ENCODE results near the gene FABP1. TPM values are rescaled to one million over a fixed set of nuclear protein-coding genes. Genes with fewer than 3 reads are reported as not detected.

The FABP1 gene
- not detected for total RNA-seq

DNA sequence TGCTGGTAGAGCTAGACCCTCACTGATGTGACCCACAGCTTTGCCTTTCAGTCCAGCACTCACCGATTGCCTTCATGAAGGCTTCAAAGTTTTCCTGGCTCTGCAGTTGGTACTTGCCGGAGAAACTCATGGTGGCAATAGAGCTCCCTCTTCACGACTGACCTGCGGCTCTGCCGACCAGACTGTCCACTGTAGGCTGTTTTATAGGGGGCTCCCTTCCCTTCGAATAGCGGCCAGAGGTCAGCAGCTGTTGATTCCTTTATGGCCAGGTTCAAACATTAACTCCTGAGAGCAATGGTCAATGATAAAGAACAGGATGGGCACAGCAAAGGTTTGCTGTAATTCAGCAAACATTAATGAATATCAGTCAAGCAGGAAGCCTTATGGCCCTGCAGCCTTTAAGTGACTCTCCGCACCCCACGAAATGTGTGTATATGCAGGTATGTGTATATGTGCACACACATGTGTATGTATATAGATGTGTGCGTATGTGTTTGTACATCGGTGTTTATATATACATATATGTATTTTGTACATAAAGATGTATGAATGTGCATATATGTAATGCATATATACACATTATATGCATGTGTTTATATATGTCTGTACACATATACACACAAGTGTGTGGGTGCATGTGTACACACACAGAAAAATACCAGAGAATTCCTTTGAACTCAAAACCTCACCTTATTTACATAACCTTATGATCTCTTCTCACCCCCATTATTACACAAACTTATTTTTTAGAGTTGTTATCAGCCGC, at the start of gene FABP1:
TSS of gene FABP1 (minus strand) at position 175 of the 766 bp plus-strand sequence. CDS start at position 130, 45 bp downstream.
- Mint-ChIP-seq H3K36me3 (no peaks in the 10 kb centered on the region), H3K4me1 (ENCODE audit: low read depth in 2 of 2) (no peaks in the 10 kb centered on the region), H3K9me3 (no peaks in the 10 kb centered on the region), H3K27me3 (peaks cover 9 to 19% of the 10 kb centered on the region in 2 donors), H3K4me3 (no peak within 1 kb of the TSS), H3K27ac (no peak within 1 kb of the TSS)
- ATAC-seq (no peak), DNase-seq (ENCODE audit: low spot score) (no peak)

DNA sequence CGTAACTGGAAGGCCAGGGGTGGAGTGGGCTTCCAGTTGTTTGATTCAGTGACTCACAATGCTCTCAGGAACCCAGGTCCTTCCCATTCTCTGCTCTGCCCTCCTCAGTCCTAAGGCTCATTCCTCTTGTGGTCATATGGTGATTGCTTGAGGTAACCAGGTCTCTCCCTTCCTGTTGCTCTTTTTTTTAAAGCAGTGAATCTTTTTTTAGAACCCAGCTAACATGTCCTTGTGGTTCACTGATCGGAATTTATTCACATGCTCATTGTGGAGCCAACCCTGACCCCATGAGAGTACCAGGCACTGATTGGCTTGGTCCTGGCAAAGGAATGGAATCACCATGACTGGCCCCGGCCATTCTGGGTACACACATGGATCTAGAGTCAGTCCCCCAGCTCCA, 49.7 kb upstream of the FABP1 start:
- H3K27ac Mint-ChIP-seq = no peak overlapping the region
- H3K4me1 Mint-ChIP-seq (ENCODE audit: low read depth in 2 of 2) = peaks cover 8 to 9% of the 10 kb centered on the region in 2 donors
- no peak for ATAC-seq
- H3K9me3 Mint-ChIP-seq = peaks cover 4% of the 10 kb centered on the region
- H3K36me3 Mint-ChIP-seq = peaks cover 5% of the 10 kb centered on the region
- DNase-seq (ENCODE audit: low spot score) = no peak
- no peak overlapping the region for H3K4me3 Mint-ChIP-seq
- no peaks in the 10 kb centered on the region for H3K27me3 Mint-ChIP-seq

DNA sequence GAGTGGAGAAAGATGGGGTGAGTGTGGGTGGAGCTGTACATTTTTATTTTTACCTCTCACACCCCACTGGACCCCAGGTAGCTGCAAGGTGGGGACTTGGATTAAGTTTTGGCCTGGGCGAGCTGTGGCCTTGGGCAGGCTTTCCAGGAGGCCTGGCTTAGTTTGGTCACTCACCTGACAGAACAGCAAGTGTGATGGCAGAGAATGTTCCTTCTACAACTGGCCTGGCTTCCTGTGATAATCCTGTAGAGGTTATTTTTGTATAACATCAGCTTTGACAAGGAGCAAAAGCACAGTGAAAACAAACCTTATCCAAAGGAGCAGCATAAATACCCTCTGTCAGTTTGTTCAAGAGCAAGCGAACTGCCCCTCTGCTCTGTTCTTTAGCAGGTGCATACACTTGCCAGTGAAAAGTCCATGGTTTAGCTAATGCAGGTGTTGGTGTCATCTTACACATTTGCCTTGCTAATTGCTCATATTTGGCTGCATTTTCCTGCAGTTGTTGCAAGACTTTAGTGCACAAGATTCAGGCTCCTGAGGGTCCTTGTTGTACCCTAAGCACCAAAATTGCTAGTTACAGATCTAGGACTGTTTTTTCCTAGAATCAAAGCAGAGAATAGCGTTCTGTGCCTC, 48.6 kb upstream of the FABP1 start:
- H3K4me3 Mint-ChIP-seq = no peak overlapping the region
- H3K36me3 Mint-ChIP-seq = peaks cover 3% of the 10 kb centered on the region
- peaks cover 5% of the 10 kb centered on the region in 2 donors for H3K4me1 Mint-ChIP-seq (ENCODE audit: low read depth in 2 of 2)
- peaks cover 0 to 1% of the 10 kb centered on the region in 2 donors for H3K27me3 Mint-ChIP-seq
- peaks cover 2% of the 10 kb centered on the region for H3K9me3 Mint-ChIP-seq
- no peak for ATAC-seq
- H3K27ac Mint-ChIP-seq = no peak overlapping the region
- DNase-seq (ENCODE audit: low spot score) = no peak

DNA sequence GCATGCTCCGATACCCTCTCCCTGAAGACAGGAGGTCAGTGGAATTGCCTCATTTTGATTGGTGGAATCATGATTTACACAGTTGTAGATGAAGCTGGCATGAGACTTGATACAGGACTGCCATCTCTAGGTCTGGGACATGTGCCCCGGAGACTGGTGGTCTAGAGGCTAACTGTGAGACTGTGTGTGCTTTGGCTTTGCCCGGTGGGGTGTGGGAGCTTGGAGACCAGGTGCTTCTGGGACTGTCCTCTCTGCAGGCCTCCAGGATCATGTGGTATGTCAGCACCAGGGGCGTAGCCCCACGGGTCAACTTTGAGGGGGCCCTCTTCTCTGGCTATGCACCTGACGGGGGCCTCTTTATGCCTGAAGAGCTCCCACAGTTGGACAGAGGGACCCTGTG, 45.0 kb upstream of the FABP1 start:
- Mint-ChIP-seq H3K9me3 (no peaks in the 10 kb centered on the region), H3K27me3 (peaks cover 0 to 5% of the 10 kb centered on the region in 2 donors)

DNA sequence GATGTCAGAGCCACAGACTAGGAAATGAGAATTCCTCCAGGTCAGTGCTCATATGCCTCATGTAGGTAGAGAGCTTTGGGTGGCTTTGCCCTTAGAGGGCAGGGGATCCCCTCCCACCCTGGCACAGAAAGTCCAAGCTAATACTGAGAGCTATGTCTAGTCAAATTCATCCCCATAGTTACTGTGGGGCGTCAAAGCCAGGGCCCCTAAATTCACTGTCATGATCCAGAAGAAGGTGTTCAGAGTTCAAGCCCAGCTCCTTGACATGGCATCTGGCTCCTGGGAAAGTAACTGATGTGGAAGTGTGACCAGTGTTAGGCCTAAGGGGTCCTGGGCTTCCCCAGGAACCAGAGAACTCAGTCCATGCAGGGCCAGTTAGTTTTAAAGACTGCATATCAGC, 44.1 kb upstream of the FABP1 start:
- Mint-ChIP-seq H3K4me1 (ENCODE audit: low read depth in 2 of 2) (peaks cover 9 to 10% of the 10 kb centered on the region in 2 donors), H3K9me3 (no peaks in the 10 kb centered on the region), H3K4me3 (no peak overlapping the region), H3K36me3 (no peaks in the 10 kb centered on the region), H3K27me3 (peaks cover 0 to 5% of the 10 kb centered on the region in 2 donors), H3K27ac (peak overlapping the region in 1 of 2 donors; percentile 68)
- ATAC-seq = no peak
- no peak for DNase-seq (ENCODE audit: low spot score)

More for the DNA sequence above, 45.0 kb upstream of the FABP1 start:
- no peak overlapping the region for H3K4me3 Mint-ChIP-seq
- H3K4me1 Mint-ChIP-seq (ENCODE audit: low read depth in 2 of 2) = peaks cover 9 to 10% of the 10 kb centered on the region in 2 donors
- H3K27ac Mint-ChIP-seq = no peak overlapping the region
- ATAC-seq (no peak), DNase-seq (ENCODE audit: low spot score) (no peak)
- H3K36me3 Mint-ChIP-seq = no peaks in the 10 kb centered on the region

DNA sequence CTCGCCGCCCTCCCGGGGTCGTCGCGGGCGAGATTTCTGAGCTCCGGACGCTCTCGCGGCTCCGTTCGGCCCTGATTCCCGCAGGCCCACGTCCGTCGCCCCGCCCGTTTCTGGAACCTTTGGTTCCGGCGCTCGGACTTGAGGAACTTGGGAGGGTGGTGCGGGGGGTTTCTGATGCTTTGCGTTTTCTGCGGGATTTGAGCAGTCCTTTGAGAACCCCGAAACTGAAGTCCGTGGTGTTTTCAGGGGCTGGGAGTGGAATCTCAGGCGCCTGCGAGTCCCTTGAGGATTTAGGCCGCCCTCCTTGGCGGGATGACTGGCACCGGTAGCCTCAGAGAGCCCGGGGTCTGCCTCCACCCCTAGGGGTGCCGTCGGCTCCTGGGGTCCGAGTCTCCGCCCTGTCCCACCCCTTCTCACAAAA, 42.6 kb upstream of the FABP1 start:
- H3K4me3 Mint-ChIP-seq = peak overlapping the region; percentile 80
- no peaks in the 10 kb centered on the region for H3K9me3 Mint-ChIP-seq
- ATAC-seq = peak in 1 of 2 donors; percentile 37
- H3K36me3 Mint-ChIP-seq = no peaks in the 10 kb centered on the region
- peaks cover 9 to 10% of the 10 kb centered on the region in 2 donors for H3K4me1 Mint-ChIP-seq (ENCODE audit: low read depth in 2 of 2)
- H3K27ac Mint-ChIP-seq = peak overlapping the region; percentile 59 to 68
- no peak for DNase-seq (ENCODE audit: low spot score)
- peaks cover 0 to 5% of the 10 kb centered on the region in 2 donors for H3K27me3 Mint-ChIP-seq

DNA sequence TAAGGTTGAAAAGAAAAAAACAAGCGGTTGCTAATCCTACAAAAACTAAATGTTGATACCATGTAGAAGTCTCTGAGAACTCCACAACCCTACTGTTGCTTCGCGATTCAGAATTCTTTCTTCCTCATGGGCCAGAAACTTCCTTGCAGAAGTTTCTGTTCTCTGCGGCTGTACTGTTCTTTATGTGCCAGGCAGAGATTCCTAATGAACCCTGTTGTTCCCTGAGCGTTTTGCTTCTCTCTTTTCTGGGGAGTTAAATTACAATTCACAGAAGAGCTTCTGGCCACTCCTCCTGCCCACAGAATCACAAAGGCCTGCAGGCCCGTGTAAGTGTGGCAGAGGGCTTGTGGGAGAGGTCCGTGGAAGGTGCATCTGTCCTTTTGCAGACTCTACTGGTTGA, 40.5 kb upstream of the FABP1 start:
- Mint-ChIP-seq H3K36me3 (no peaks in the 10 kb centered on the region), H3K4me1 (ENCODE audit: low read depth in 2 of 2) (peaks cover 9 to 10% of the 10 kb centered on the region in 2 donors), H3K27ac (no peak overlapping the region), H3K4me3 (no peak overlapping the region), H3K9me3 (no peaks in the 10 kb centered on the region), H3K27me3 (peaks cover 5 to 7% of the 10 kb centered on the region in 2 donors)
- DNase-seq (ENCODE audit: low spot score) (no peak), ATAC-seq (no peak)

DNA sequence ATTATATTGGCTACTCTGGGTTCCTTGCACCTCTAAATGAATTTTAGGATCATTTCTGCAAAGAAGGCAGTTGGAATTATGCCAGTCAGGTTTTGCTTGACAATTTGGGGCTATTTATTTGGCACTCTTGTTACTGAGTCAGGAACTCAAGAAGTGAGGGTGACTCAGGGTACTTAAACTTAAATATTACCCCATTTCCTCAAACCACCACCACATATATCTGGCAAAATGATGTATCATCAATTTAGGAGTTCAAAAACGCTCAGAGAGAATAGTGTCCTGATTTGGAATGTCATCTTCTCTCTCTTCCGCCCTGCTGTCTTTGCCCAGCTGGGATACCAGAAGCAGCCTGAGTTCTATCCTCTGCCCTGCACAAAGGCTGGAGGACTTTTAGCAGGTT, 39.9 kb upstream of the FABP1 start:
- H3K27me3 Mint-ChIP-seq = peaks cover 5 to 7% of the 10 kb centered on the region in 2 donors
- no peaks in the 10 kb centered on the region for H3K9me3 Mint-ChIP-seq
- no peak overlapping the region for H3K27ac Mint-ChIP-seq
- DNase-seq (ENCODE audit: low spot score) (no peak), ATAC-seq (no peak)
- no peak overlapping the region for H3K4me3 Mint-ChIP-seq
- H3K36me3 Mint-ChIP-seq = no peaks in the 10 kb centered on the region
- H3K4me1 Mint-ChIP-seq (ENCODE audit: low read depth in 2 of 2) = peaks cover 9 to 10% of the 10 kb centered on the region in 2 donors

DNA sequence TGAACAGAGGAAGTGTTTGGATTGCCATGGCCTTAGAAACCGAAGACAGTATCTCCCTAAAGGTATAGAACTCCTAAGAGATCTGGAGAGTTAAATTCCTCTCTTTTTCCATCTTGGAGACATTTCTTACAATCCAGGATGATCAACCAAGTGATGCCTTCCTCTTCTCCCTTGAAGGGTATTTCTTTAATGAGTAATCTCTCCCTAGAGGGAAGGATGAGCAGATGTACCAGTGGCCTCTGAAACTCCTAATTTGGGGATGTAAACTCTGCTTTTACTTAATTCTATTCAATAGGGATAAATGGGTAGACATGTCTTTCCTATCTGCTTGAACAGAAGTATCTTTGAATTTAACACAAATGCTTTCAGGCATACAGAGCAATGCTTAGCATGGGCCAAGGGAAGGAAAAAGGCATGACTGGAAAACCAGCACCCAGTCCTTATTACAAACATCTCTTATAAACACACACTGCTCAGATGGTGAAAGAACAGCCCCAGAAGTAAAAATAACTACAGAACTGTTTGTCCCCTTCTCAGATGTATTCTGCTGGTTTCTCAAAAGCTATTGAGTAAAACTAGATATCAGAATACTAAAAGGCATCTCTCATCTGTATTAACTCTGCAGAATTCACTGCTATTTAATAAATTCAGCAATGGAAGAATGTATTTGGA, 37.6 kb upstream of the FABP1 start:
- H3K27ac Mint-ChIP-seq = no peak overlapping the region
- H3K4me3 Mint-ChIP-seq = no peak overlapping the region
- peaks cover 0 to 4% of the 10 kb centered on the region in 2 donors for H3K4me1 Mint-ChIP-seq (ENCODE audit: low read depth in 2 of 2)
- no peak for DNase-seq (ENCODE audit: low spot score)
- H3K27me3 Mint-ChIP-seq = peaks cover 0 to 7% of the 10 kb centered on the region in 2 donors
- H3K36me3 Mint-ChIP-seq = no peaks in the 10 kb centered on the region
- ATAC-seq = no peak
- no peaks in the 10 kb centered on the region for H3K9me3 Mint-ChIP-seq

DNA sequence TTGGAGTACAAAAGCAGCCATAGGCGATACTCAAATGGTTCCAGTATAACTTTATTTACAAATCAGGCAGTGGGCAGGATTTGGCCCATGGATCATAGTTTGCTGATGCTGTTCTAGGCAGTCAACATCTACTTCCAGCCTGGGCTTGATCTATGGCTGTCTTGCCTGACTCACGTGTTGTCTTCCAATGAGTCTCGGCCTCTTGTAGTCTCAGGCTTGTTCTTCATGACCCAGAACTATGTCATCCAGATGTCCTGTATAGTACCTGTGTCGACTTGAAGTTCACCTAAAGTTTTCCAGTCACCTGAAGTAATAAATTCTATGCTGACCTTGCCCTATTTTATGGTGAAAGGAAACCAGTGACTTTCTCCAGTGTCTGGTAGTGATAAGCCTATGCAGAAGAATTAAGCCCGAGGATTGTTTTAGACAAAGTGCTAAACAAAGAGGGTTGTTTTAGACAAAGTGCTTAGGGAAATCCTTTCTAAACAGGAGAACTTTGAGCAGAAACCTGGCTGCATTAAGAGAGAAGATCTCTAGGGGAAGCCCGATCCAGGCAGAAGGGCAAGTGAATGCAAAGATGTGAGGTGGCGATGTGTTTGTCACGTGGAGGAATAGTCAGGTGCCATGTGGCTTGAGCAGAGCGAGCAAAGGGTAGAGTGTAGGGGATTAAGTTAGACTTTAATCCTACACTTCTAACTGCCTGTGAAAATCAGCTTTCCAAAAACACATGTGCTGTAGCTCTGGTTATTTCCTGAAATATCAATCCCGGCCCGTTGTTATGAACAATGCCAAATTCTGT, 33.8 kb upstream of the FABP1 start:
- Mint-ChIP-seq H3K4me3 (no peak overlapping the region), H3K27me3 (peaks cover 6 to 17% of the 10 kb centered on the region in 2 donors), H3K27ac (no peak overlapping the region), H3K36me3 (no peaks in the 10 kb centered on the region), H3K9me3 (no peaks in the 10 kb centered on the region), H3K4me1 (ENCODE audit: low read depth in 2 of 2) (peaks cover 0 to 4% of the 10 kb centered on the region in 2 donors)
- no peak for DNase-seq (ENCODE audit: low spot score)
- no peak for ATAC-seq

DNA sequence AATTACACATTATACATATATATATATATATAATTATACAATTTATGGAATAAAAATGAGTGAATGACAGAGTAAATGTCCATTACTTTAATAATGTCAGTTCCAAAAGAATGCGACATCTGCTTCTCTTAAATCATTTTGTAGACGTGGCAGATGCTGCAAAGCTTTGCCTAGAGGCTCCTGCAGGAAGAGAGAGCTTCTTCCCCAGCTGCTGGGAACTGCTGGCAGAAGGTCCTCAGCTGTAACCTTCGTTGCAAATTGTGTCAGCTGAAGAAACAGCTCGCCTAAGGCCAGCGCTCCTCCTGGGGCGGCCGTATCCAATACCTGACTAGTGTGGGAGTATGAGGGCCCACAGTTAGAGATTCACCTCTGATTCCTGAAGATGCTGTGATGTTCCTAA, 32.7 kb upstream of the FABP1 start:
- H3K36me3 Mint-ChIP-seq = no peaks in the 10 kb centered on the region
- no peak overlapping the region for H3K27ac Mint-ChIP-seq
- H3K4me1 Mint-ChIP-seq (ENCODE audit: low read depth in 2 of 2) = peaks cover 0 to 4% of the 10 kb centered on the region in 2 donors
- no peak overlapping the region for H3K4me3 Mint-ChIP-seq
- ATAC-seq (no peak), DNase-seq (ENCODE audit: low spot score) (no peak)
- H3K9me3 Mint-ChIP-seq = no peaks in the 10 kb centered on the region
- peaks cover 6 to 17% of the 10 kb centered on the region in 2 donors for H3K27me3 Mint-ChIP-seq

DNA sequence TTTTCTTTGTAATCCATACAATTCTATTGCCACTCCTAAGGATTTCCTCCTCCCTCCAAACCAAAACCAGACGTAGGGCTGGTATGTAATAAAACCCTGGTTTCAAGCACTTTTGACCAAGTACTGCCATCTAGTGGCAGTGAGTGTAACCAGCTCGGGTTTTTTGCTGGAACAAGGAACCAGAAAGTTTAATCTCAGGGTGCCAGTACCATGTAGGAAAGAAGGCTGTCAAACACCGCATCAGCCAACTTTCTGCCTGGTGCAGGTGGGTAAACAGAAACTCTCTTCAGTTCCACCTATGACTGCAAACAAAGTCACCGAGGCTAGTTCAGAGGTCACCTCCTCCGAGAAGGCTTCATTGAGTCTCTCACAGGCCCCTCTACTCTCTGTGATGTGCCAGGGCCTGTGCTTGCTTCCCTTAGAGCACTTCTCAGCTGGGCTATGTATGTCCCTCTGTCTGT, 32.1 kb upstream of the FABP1 start:
- H3K27me3 Mint-ChIP-seq = peaks cover 9 to 23% of the 10 kb centered on the region in 2 donors
- no peak for ATAC-seq
- no peak for DNase-seq (ENCODE audit: low spot score)
- no peak overlapping the region for H3K4me3 Mint-ChIP-seq
- H3K36me3 Mint-ChIP-seq = no peaks in the 10 kb centered on the region
- no peaks in the 10 kb centered on the region for H3K9me3 Mint-ChIP-seq
- no peak overlapping the region for H3K27ac Mint-ChIP-seq
- H3K4me1 Mint-ChIP-seq (ENCODE audit: low read depth in 2 of 2) = peaks cover 0 to 4% of the 10 kb centered on the region in 2 donors

DNA sequence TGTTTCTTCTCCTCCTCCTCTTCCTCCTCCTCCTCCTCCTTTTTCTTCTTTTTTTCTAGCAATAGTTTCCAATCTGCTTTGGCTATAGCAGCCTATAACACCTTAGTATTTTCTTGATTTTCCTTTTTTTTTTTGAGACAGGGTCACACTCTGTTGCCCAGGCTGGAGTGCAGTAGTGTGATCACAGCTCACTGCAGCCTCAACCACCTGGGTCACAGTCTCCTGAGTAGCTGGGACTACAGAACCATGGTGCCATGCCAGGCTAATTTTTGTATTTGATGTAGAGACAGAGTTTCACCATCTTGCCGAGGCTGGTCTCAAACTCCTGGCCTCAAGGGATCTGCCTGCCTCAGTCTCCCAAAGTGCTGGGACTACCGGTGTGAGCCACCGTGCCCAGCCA, 31.6 kb upstream of the FABP1 start:
- no peak overlapping the region for H3K27ac Mint-ChIP-seq
- peaks cover 0 to 4% of the 10 kb centered on the region in 2 donors for H3K4me1 Mint-ChIP-seq (ENCODE audit: low read depth in 2 of 2)
- H3K27me3 Mint-ChIP-seq = peaks cover 13 to 28% of the 10 kb centered on the region in 2 donors
- ATAC-seq = no peak
- no peaks in the 10 kb centered on the region for H3K36me3 Mint-ChIP-seq
- H3K4me3 Mint-ChIP-seq = no peak overlapping the region
- DNase-seq (ENCODE audit: low spot score) = no peak
- no peaks in the 10 kb centered on the region for H3K9me3 Mint-ChIP-seq
